Osteoblast (primary cell): ENCODE data around the gene WTIP. TPM values are rescaled to one million over a fixed set of nuclear protein-coding genes. Genes with fewer than 3 reads are reported as not detected.

ENCODE experiments used
- DNase-seq: peaks from one replicate; pipeline ENCODE4 v3.0.0; 2011; ENCODE audit warnings: low spot score, mixed read lengths; ENCODE audit not compliant: insufficient read length; ENCODE audit errors: missing footprints
- H2AFZ ChIP-seq: 2 replicates; pipeline ENCODE4 v1.6.0; 2011; ENCODE audit warnings: mild to moderate bottlenecking, low read length
- H3K27ac ChIP-seq: 2 replicates; pipeline ENCODE4 v1.5.1; 2011; ENCODE audit warnings: mild to moderate bottlenecking, low read depth, low read length, moderate library complexity
- H3K27me3 ChIP-seq: 2 replicates; pipeline ENCODE4 v1.6.0; 2012; ENCODE audit warnings: mild to moderate bottlenecking, control low read depth, inconsistent platforms, low read length, moderate library complexity; ENCODE audit not compliant: insufficient read depth
- H3K36me3 ChIP-seq: 2 replicates; pipeline ENCODE4 v1.5.1; 2011; ENCODE audit warnings: mild to moderate bottlenecking, low read length, control low read depth, moderate library complexity; ENCODE audit not compliant: insufficient read depth
- H3K4me1 ChIP-seq: 2 replicates; pipeline ENCODE4 v1.5.1; 2011; ENCODE audit warnings: mild to moderate bottlenecking, low read length, control low read depth, moderate library complexity; ENCODE audit not compliant: insufficient read depth
- H3K4me2 ChIP-seq: 2 replicates; pipeline ENCODE4 v1.6.0; 2011; ENCODE audit warnings: mild to moderate bottlenecking, low read length; ENCODE audit not compliant: insufficient read depth
- H3K4me3 ChIP-seq: fragments of 200-600 bp; sonication (generic); 3 replicates; pipeline ENCODE4 v1.5.1; 2012; ENCODE audit warnings: mild to moderate bottlenecking, low read length, inconsistent platforms; ENCODE audit not compliant: insufficient read depth
- H3K79me2 ChIP-seq: 2 replicates; pipeline ENCODE4 v1.6.0; 2012; ENCODE audit warnings: mild to moderate bottlenecking, low read length, control low read depth, inconsistent platforms; ENCODE audit not compliant: insufficient read depth
- H3K9me3 ChIP-seq: 2 replicates; pipeline ENCODE4 v1.5.1; 2011; ENCODE audit warnings: low read depth, low read length, control low read depth
- H4K20me1 ChIP-seq: 2 replicates; pipeline ENCODE4 v1.6.0; 2012; ENCODE audit warnings: mild to moderate bottlenecking, low read length, control low read depth; ENCODE audit not compliant: insufficient read depth
- CTCF ChIP-seq: IDR thresholded peaks from 2 replicates; pipeline ENCODE4 v1.5.1; 2011; ENCODE audit warnings: mild to moderate bottlenecking, low read depth, low read length, moderate library complexity; ENCODE audit errors: extremely low read depth
- total RNA-seq: library from RNA; depleted of rRNA; stranded (reverse); fragments of >200 nt; gene quantifications from 2 replicates; pipeline ENCODE4 v1.2.3, GENCODE V29; 2012

WTIP gene
- total RNA-seq, 1 donor = 38.7 TPM

DNA sequence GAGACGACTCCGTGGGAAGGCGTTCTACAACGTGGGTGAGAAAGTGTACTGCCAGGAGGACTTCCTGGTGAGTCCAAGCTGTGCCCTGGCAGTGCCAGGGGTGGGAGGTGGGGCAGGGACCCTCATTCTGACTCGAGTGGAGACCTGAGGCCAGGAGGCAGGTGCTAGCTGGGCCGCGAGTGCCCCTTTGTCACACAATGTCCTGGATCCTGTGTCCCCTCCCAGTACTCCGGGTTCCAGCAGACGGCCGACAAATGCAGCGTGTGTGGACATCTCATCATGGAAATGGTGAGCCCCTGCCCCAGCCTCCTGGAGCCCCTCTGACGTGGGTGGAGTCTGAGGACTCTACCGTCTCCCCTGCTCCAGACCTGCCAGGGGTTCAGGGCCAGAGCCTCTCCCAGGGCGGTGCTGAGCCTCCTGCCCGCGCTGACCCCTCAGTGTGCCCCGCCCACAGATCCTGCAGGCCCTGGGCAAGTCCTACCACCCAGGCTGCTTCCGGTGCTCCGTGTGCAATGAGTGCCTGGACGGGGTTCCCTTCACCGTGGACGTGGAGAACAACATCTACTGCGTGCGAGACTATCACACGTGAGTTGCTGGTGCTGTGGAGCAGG, 11.6 kb downstream of the WTIP start:
- H3K27ac ChIP-seq = no peak overlapping the region
- peak; percentile 71 for DNase-seq
- no peak overlapping the region for H3K4me3 ChIP-seq
- H4K20me1 ChIP-seq = peaks cover 22% of the 10 kb centered on the region
- H3K27me3 ChIP-seq = no peaks in the 10 kb centered on the region
- H3K36me3 ChIP-seq = peaks cover 56% of the 10 kb centered on the region
- no peaks in the 10 kb centered on the region for H3K9me3 ChIP-seq
- H3K4me1 ChIP-seq = no peaks in the 10 kb centered on the region
- H3K79me2 ChIP-seq = peaks cover 21% of the 10 kb centered on the region
- TF ChIP-seq CTCF = no peak
- no peak overlapping the region for H2AFZ ChIP-seq
- H3K4me2 ChIP-seq = no peak overlapping the region

- Histone ChIP-seq H4K20me1 (peaks cover 21% of the 10 kb centered on the region), H3K4me2 (no peak overlapping the region), H3K4me1 (no peaks in the 10 kb centered on the region), H3K27me3 (no peaks in the 10 kb centered on the region), H3K9me3 (no peaks in the 10 kb centered on the region), H3K4me3 (no peak overlapping the region), H3K79me2 (peaks cover 16% of the 10 kb centered on the region), H3K27ac (no peak overlapping the region), H2AFZ (no peak overlapping the region), H3K36me3 (peaks cover 56% of the 10 kb centered on the region)
- no peak for TF ChIP-seq CTCF
- peak; percentile 60 for DNase-seq
These were observed 12.1 kb downstream of the WTIP start for GRCh38 chr19:34493649-34494044.

GRCh38 chr19:34494601-34495000, 13.0 kb downstream of the WTIP start:
- H4K20me1 ChIP-seq = peaks cover 16% of the 10 kb centered on the region
- no peak overlapping the region for H3K4me2 ChIP-seq

GRCh38 chr19:34495416-34495815, 13.9 kb downstream of the WTIP start:
- H3K79me2 ChIP-seq = peaks cover 2% of the 10 kb centered on the region
- H3K4me2 ChIP-seq = no peak overlapping the region

More at GRCh38 chr19:34494601-34495000, 13.0 kb downstream of the WTIP start:
- peak; percentile 74 for DNase-seq
- TF ChIP-seq CTCF = no peak
- Histone ChIP-seq H3K4me3 (no peak overlapping the region), H2AFZ (no peak overlapping the region), H3K36me3 (peaks cover 56% of the 10 kb centered on the region), H3K79me2 (peaks cover 10% of the 10 kb centered on the region), H3K9me3 (no peaks in the 10 kb centered on the region), H3K4me1 (no peaks in the 10 kb centered on the region), H3K27ac (no peak overlapping the region), H3K27me3 (no peaks in the 10 kb centered on the region)

More at GRCh38 chr19:34495416-34495815, 13.9 kb downstream of the WTIP start:
- Histone ChIP-seq H3K36me3 (peaks cover 49% of the 10 kb centered on the region), H3K9me3 (no peaks in the 10 kb centered on the region), H3K27me3 (no peaks in the 10 kb centered on the region), H3K4me3 (no peak overlapping the region), H3K27ac (no peak overlapping the region), H3K4me1 (no peaks in the 10 kb centered on the region), H4K20me1 (peaks cover 10% of the 10 kb centered on the region), H2AFZ (no peak overlapping the region)
- TF ChIP-seq CTCF = no peak
- DNase-seq = no peak
